ENCODE data around the gene NUDT1. TPM values are rescaled to one million over a fixed set of nuclear protein-coding genes. Genes with fewer than 3 reads are reported as not detected.

The NUDT1 gene
- total RNA-seq, 1 experiment from 2014 or later, result 84.7 TPM

DNA sequence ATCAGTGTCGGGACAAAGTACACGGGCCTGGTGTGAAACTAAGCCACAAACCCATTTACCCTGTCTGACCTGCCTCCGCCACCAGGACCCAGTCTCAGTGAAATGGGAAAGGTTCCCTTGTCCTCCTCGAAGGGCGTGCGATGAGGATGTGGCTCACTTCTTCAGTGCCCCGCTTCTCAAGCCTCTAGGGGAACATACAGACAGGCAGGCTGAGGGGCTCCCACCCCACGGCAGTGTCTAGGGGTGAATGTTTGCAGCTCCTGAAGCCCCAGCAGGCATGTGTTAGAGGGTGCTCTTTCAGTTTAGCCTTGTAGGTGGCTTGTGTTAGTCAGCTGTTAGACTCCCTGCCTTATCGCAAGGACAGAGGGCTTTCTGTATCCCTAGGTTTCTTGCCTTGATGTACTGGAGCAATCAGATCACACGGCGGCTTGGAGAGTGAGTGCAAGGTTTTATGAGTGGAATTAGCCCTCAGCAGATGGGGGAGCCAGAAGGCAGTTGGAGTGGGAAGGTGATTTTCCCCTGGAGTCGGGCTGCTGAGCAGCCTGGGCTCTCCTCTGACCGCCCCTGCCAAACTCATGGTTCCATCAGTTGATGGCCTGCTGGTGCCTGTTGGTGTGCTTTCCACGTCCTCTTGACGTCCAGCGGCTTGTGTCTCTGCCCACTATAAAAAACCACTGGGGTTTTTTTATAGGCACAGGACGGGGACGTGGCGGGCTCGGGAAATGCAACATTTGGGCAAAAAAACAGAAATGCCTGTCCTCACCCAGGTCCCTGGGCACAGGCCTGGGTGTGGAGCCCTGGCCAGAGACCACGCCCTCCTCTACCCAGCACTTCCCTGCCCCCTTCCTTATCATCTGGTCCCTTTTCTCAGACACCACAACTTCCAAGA, 759 bp downstream of the NUDT1 start:
- Histone ChIP-seq H2BK20ac (ENCODE audit: low read depth, low read length, poor library complexity, severe bottlenecking) (no peak overlapping the region), H4K20me1 (ENCODE audit: control insufficient read depth, insufficient read depth, insufficient read length) (no peaks in the 10 kb centered on the region), H3K79me1 (ENCODE audit: insufficient read depth, low read depth, low read length, poor library complexity, severe bottlenecking) (no peaks in the 10 kb centered on the region), H3K4me2 (ENCODE audit: insufficient read depth, insufficient read length, low read length) (peak overlapping the region; percentile 79), H2BK15ac (ENCODE audit: low read depth, low read length) (no peak overlapping the region), H4K8ac (replicated peaks; ENCODE audit: insufficient read length, low read depth, low read length) (no peak overlapping the region), H3T11ph (ENCODE audit: low read length) (no peak overlapping the region), H2BK12ac (ENCODE audit: insufficient read length, low read depth, low read length) (no peak overlapping the region), H3K23ac (ENCODE audit: insufficient read length, low read depth, low read length) (no peak overlapping the region), H3K56ac (ENCODE audit: insufficient read length, low read depth, low read length) (no peak overlapping the region), H3K23me2 (ENCODE audit: insufficient read length, low read depth, low read length, poor library complexity, severe bottlenecking) (peaks cover 7% of the 10 kb centered on the region), H4K5ac (ENCODE audit: insufficient read length, low read depth, low read length) (no peak overlapping the region), H3K27ac (ENCODE audit: insufficient read length, low read depth, low read length) (no peak overlapping the region), H4K91ac (ENCODE audit: insufficient read length, low read depth, low read length) (no peak overlapping the region), H3K27me3 (ENCODE audit: insufficient read depth, low read length) (no peaks in the 10 kb centered on the region), H3K14ac (ENCODE audit: insufficient read depth, low read length) (no peak overlapping the region; the same call in 1 of the 2 replicates), H3K4ac (ENCODE audit: low read depth, low read length) (no peak overlapping the region), H2AFZ (ENCODE audit: low read length) (no peak overlapping the region), H2AK5ac (ENCODE audit: insufficient read length, low read length) (no peak overlapping the region), H3K9me3 (ENCODE audit: control insufficient read depth, low read depth, low read length) (no peaks in the 10 kb centered on the region), H2BK120ac (ENCODE audit: low read depth, low read length, poor library complexity, severe bottlenecking) (no peak overlapping the region), H3K4me1 (ENCODE audit: insufficient read depth, low read length) (no peaks in the 10 kb centered on the region; the same call in 1 of the 2 replicates), H3K79me2 (ENCODE audit: insufficient read depth, low read length) (peaks cover 6% of the 10 kb centered on the region; the same call in 1 of the 2 replicates), H3K9ac (ENCODE audit: extremely low read depth, insufficient read length, low read length) (peak overlapping the region; percentile 63), H3K18ac (ENCODE audit: insufficient read length, low read depth, low read length) (peak overlapping the region; percentile 9), H2BK5ac (ENCODE audit: insufficient read length, low read length) (no peak overlapping the region)
- no CpG with 5 or more reads among the region's 21 CpGs for WGBS (ENCODE audit: extremely low coverage, insufficient read length, low lambda C conversion rate)
- TF ChIP-seq, protein P1, sequence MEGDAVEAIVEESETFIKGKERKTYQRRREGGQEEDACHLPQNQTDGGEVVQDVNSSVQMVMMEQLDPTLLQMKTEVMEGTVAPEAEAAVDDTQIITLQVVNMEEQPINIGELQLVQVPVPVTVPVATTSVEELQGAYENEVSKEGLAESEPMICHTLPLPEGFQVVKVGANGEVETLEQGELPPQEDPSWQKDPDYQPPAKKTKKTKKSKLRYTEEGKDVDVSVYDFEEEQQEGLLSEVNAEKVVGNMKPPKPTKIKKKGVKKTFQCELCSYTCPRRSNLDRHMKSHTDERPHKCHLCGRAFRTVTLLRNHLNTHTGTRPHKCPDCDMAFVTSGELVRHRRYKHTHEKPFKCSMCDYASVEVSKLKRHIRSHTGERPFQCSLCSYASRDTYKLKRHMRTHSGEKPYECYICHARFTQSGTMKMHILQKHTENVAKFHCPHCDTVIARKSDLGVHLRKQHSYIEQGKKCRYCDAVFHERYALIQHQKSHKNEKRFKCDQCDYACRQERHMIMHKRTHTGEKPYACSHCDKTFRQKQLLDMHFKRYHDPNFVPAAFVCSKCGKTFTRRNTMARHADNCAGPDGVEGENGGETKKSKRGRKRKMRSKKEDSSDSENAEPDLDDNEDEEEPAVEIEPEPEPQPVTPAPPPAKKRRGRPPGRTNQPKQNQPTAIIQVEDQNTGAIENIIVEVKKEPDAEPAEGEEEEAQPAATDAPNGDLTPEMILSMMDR (conservative IDR thresholded peaks at IDR 0.05), result no peak
- Mint-ChIP-seq H3K4me3 (peak overlapping the region; percentile 92 to 96), H3K27ac (peak overlapping the region; percentile 55 to 98 (median 97); a peak in 6 of 7 replicates), H3K36me3 (ENCODE audit: insufficient read depth in 1 of 3, low read depth in 3 of 3) (peaks cover 14 to 35% (median 26%) of the 10 kb centered on the region in 3 experiments), H3K9me3 (no peaks in the 10 kb centered on the region), H3K4me1 (peaks cover 11 to 18% of the 10 kb centered on the region in 2 experiments), H3K27me3 (ENCODE audit: low read depth) (no peaks in the 10 kb centered on the region; the same call in 1 of the 2 replicates)
- DNase-seq, result peak; percentile 59
